ENCODE measurements around the gene ZRANB2.

- no peak for TF ChIP-seq YY1 (IDR thresholded peaks at IDR 0.05; ENCODE audit: insufficient read depth, insufficient read length)
- TF ChIP-seq SUZ12 (IDR thresholded peaks at IDR 0.05; ENCODE audit: extremely low read depth, insufficient read depth, insufficient read length): no peak
Measured at GRCh38 chr1:71087713-71088112, 6.9 kb upstream of the ZRANB2 start.

Data from NT2/D1 (cell line).